GM23248 (cell line): Measurements from ENCODE around the gene IGSF22. TPM values are rescaled to one million over a fixed set of nuclear protein-coding genes. Genes with fewer than 3 reads are reported as not detected.

ENCODE experiments used
- DNase-seq: peaks from one replicate; pipeline ENCODE4 v3.0.0-alpha.2; 2015
- H2AFZ ChIP-seq: fragments of 200-600 bp; sonication (generic); 2 replicates; pipeline ENCODE4 v1.6.1; 2016; ENCODE audit warnings: antibody characterized with exemption
- H3F3A ChIP-seq: fragments of 200-600 bp; sonication (generic); 2 replicates; pipeline ENCODE4 v1.6.1; 2016; ENCODE audit warnings: mild to moderate bottlenecking, antibody characterized with exemption, mixed run types; ENCODE audit not compliant: insufficient read depth
- H3K27ac ChIP-seq: fragments of 200-600 bp; sonication (generic); 2 replicates; pipeline ENCODE4 v1.5.1; 2016; ENCODE audit warnings: mild to moderate bottlenecking
- H3K27me3 ChIP-seq: fragments of 200-600 bp; sonication (generic); replicated peaks from 2 replicates; pipeline ENCODE4 v1.6.1; 2016; ENCODE audit warnings: mild to moderate bottlenecking; ENCODE audit not compliant: insufficient read depth
- H3K36me3 ChIP-seq: fragments of 200-600 bp; sonication (generic); 2 replicates; pipeline ENCODE4 v1.6.1; 2016; ENCODE audit warnings: low read depth, mild to moderate bottlenecking
- H3K4me1 ChIP-seq: fragments of 200-600 bp; sonication (generic); 2 replicates; pipeline ENCODE4 v1.6.1; 2016; ENCODE audit warnings: mild to moderate bottlenecking; ENCODE audit not compliant: insufficient read depth
- H3K4me2 ChIP-seq: fragments of 200-600 bp; sonication (generic); one replicate; pipeline ENCODE4 v1.6.1; 2016; ENCODE audit warnings: mild to moderate bottlenecking; ENCODE audit not compliant: unreplicated experiment
- H3K4me3 ChIP-seq: fragments of 200-600 bp; sonication (generic); 2 replicates; pipeline ENCODE4 v1.5.1; 2016; ENCODE audit warnings: mild to moderate bottlenecking
- H3K79me2 ChIP-seq: fragments of 200-600 bp; sonication (generic); 2 replicates; pipeline ENCODE4 v1.6.1; 2016; ENCODE audit warnings: mild to moderate bottlenecking; ENCODE audit not compliant: insufficient read depth
- H3K9ac ChIP-seq: fragments of 200-600 bp; sonication (generic); 2 replicates; pipeline ENCODE4 v1.6.1; 2016; ENCODE audit warnings: mild to moderate bottlenecking
- H3K9me2 ChIP-seq: fragments of 200-600 bp; sonication (generic); 2 replicates; pipeline ENCODE4 v1.6.1; 2016; ENCODE audit warnings: mixed run types, mild to moderate bottlenecking, moderate library complexity; ENCODE audit not compliant: insufficient read depth
- H3K9me3 ChIP-seq: fragments of 200-600 bp; sonication (generic); one replicate; pipeline ENCODE4 v1.6.1; 2017; ENCODE audit warnings: low read depth
- H4K20me1 ChIP-seq: fragments of 200-600 bp; sonication (generic); 2 replicates; pipeline ENCODE4 v1.6.0; 2016; ENCODE audit not compliant: insufficient read depth
- EZH2 ChIP-seq: fragments of 200-600 bp; sonication (generic); IDR thresholded peaks from 2 replicates; pipeline ENCODE4 v1.6.1; 2018; ENCODE audit warnings: antibody characterized with exemption, mild to moderate bottlenecking; ENCODE audit not compliant: insufficient read depth, poor library complexity, severe bottlenecking
- EZH2phosphoT487 ChIP-seq: fragments of 200-600 bp; sonication (generic); IDR thresholded peaks from 2 replicates; pipeline ENCODE4 v1.6.1; 2018; ENCODE audit warnings: antibody characterized with exemption, moderate library complexity, mild to moderate bottlenecking, low read depth; ENCODE audit not compliant: insufficient read depth
- WGBS, 2 experiments: methylation state at CpG; one replicate each; pipeline ENCODE4 v1.1.6; 2015 to 2017; ENCODE audit warnings: low lambda C conversion rate in 2 of 2, low coverage in 1 of 2; ENCODE audit errors: missing lambda C conversion rate in 2 of 2; 5-methylcytosine and 5-hydroxymethylcytosine counted together
- in situ Hi-C: fragments of 300-500 bp; cut with MboI; formaldehyde crosslinking; loops from 2 replicates; pipeline ENCODE4 v1.15.0; 2020
- polyA plus RNA-seq: library from polyadenylated mRNA; unstranded; fragments of >200 nt; fragmentation: Nextera tagmentation; extraction: Ambion mirVana; gene quantifications from 2 replicates; pipeline ENCODE4 v1.2.1, GENCODE V29; 2016
- total RNA-seq: library from RNA; depleted of rRNA; stranded (reverse); fragments of >200 nt; shearing (Covaris generic); gene quantifications from 2 replicates; pipeline ENCODE4 v1.2.3, GENCODE V29; 2014

Gene IGSF22
- total and polyA plus RNA-seq, 2 experiments from 2014 or later = not detected

DNA sequence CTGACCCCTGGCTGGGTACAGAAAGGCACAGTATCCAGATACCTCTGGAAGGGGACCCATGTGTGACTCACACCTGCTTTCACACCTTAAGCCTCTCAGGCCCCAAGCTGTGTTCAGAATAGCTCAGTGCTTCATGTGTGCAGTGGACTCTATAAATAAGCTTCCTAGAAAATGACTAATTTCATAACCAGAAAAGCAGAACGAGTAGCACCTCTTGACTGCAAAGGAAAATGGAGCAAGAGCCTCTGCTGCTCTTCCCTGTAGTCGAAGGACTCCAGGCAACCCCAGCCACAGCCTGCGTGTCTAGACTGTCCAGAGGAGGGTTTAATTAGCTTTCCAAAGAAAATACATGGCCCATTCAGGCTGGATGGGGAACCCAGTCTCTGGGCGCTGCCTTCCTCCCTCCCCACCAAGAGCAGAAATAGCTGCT, 42.5 kb upstream of the IGSF22 start:
- no peak overlapping the region for H2AFZ ChIP-seq

DNA sequence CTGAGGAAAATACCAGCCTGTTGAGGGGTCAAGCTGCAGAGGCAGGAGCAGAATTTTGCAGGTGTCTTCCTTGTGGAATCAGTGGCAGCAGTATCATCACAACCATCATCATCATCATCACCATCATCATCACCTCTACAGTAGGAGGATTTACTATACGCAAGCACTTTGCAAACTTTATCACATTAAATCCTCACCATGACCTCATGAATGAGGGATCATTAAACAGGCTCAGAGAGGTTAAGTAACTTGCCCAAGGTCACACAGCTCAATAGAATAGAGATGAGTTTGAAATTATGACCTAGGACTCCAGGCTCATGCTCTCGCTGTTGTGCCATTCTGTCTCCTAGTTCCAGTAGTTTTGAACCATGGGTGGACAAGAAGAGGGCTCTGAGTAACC, 40.0 kb upstream of the IGSF22 start:
- no peaks in the 10 kb centered on the region for H3K9me2 ChIP-seq
- H3K79me2 ChIP-seq = no peaks in the 10 kb centered on the region
- peaks cover 7% of the 10 kb centered on the region; the same call in 1 of the 2 replicates for H3K4me1 ChIP-seq
- no peak overlapping the region for H2AFZ ChIP-seq
- peaks cover 11% of the 10 kb centered on the region for H3F3A ChIP-seq
- no peak overlapping the region for H3K4me2 ChIP-seq
- in situ Hi-C loops = no loop called here
- TF ChIP-seq EZH2 = no peak
- no peak for TF ChIP-seq EZH2phosphoT487
- H3K4me3 ChIP-seq = no peak overlapping the region
- H3K27ac ChIP-seq = no peak overlapping the region
- H4K20me1 ChIP-seq = no peaks in the 10 kb centered on the region
- no peaks in the 10 kb centered on the region for H3K27me3 ChIP-seq
- H3K36me3 ChIP-seq = no peaks in the 10 kb centered on the region
- WGBS, 2 experiments = 94 to 95% methylated on average over 2 of the region's 2 CpGs
- DNase-seq = no peak
- no peak overlapping the region for H3K9ac ChIP-seq
- no peaks in the 10 kb centered on the region for H3K9me3 ChIP-seq

More for the DNA sequence above, 42.5 kb upstream of the IGSF22 start:
- no peaks in the 10 kb centered on the region for H3K79me2 ChIP-seq
- no peak overlapping the region for H3K4me2 ChIP-seq
- TF ChIP-seq EZH2 = no peak
- TF ChIP-seq EZH2phosphoT487 = no peak
- H3K4me1 ChIP-seq = peaks cover 3% of the 10 kb centered on the region; the same call in 1 of the 2 replicates
- no peaks in the 10 kb centered on the region for H4K20me1 ChIP-seq
- in situ Hi-C loops = no loop called here
- no peaks in the 10 kb centered on the region for H3K36me3 ChIP-seq
- H3K4me3 ChIP-seq = no peak overlapping the region
- H3F3A ChIP-seq = peaks cover 8% of the 10 kb centered on the region
- H3K27me3 ChIP-seq = peaks cover 9% of the 10 kb centered on the region
- H3K27ac ChIP-seq = no peak overlapping the region
- WGBS, 2 experiments = 58% methylated on average over 4 of the region's 4 CpGs
- no peak overlapping the region for H3K9ac ChIP-seq
- DNase-seq = no peak
- no peaks in the 10 kb centered on the region for H3K9me3 ChIP-seq
- no peaks in the 10 kb centered on the region for H3K9me2 ChIP-seq

GRCh38 chr11:18765554-18765953, 39.6 kb upstream of the IGSF22 start:
- H2AFZ ChIP-seq = no peak overlapping the region
- H4K20me1 ChIP-seq = no peaks in the 10 kb centered on the region
- H3K4me2 ChIP-seq = no peak overlapping the region
- no peaks in the 10 kb centered on the region for H3K9me2 ChIP-seq
- no peaks in the 10 kb centered on the region for H3K9me3 ChIP-seq
- H3K79me2 ChIP-seq = no peaks in the 10 kb centered on the region
- 39 to 44% methylated on average over 6 of the region's 6 CpGs for WGBS, 2 experiments
- no peaks in the 10 kb centered on the region for H3K27me3 ChIP-seq
- in situ Hi-C loops = no loop called here
- no peak overlapping the region for H3K9ac ChIP-seq
- H3K36me3 ChIP-seq = no peaks in the 10 kb centered on the region
- peaks cover 7% of the 10 kb centered on the region; the same call in 1 of the 2 replicates for H3K4me1 ChIP-seq
- TF ChIP-seq EZH2phosphoT487 = no peak
- TF ChIP-seq EZH2 = no peak
- peak; percentile 39 for DNase-seq
- H3F3A ChIP-seq = peaks cover 11% of the 10 kb centered on the region
- no peak overlapping the region for H3K4me3 ChIP-seq
- no peak overlapping the region for H3K27ac ChIP-seq

DNA sequence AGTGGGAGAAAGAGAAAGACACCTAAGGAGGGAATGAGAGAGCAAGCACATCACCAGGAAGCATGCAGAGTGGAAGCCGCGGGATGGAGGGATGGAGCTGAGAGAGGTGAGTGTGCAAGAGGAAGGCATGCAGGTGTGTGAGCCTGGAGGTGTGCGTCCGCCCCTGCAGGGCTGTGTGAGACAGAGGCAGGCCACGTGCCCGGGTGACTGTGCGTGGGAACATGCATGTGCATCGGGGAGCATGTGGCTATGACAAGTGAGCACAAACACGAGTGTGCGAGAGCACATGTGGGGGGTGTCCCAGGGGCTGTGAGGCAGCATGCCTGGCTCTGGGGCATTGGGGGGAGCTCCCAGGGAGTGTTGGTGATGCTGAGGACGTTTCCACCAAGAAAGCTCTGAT, 35.8 kb upstream of the IGSF22 start:
- no peak overlapping the region for H3K27ac ChIP-seq
- in situ Hi-C loops = no loop called here
- H3F3A ChIP-seq = peaks cover 11% of the 10 kb centered on the region
- H3K36me3 ChIP-seq = no peaks in the 10 kb centered on the region
- no peak for TF ChIP-seq EZH2
- no peak for TF ChIP-seq EZH2phosphoT487
- no peak for DNase-seq
- no peaks in the 10 kb centered on the region for H3K27me3 ChIP-seq
- H3K4me1 ChIP-seq = peaks cover 7% of the 10 kb centered on the region; the same call in 1 of the 2 replicates
- H3K4me2 ChIP-seq = no peak overlapping the region
- H3K79me2 ChIP-seq = no peaks in the 10 kb centered on the region
- no peak overlapping the region for H3K4me3 ChIP-seq
- 74 to 85% methylated on average over 6 to 11 of the region's 11 CpGs for WGBS, 2 experiments
- no peaks in the 10 kb centered on the region for H3K9me2 ChIP-seq
- no peaks in the 10 kb centered on the region for H4K20me1 ChIP-seq
- H3K9ac ChIP-seq = no peak overlapping the region
- no peak overlapping the region for H2AFZ ChIP-seq
- no peaks in the 10 kb centered on the region for H3K9me3 ChIP-seq

DNA sequence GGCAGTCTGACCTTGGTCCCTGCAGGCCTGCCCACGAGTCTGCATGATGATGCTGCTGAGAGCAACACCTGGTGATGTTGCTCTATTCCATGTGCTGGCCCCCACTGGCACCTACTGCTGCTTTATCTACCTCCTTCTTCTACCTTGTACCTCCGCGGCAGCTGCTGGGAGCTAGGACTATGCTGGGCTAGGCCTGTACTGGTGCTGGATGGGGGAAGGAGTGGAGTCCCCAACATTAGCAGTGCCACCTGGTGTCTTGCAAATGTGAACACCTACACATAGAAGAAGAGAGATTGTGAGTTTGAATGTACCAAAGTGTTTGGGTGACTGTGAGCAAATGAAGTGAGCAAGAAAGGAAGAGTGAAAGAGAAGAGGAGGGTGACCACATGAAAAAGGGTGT, 35.2 kb upstream of the IGSF22 start:
- peaks cover 7% of the 10 kb centered on the region; the same call in 1 of the 2 replicates for H3K4me1 ChIP-seq
- no peaks in the 10 kb centered on the region for H4K20me1 ChIP-seq
- H3K36me3 ChIP-seq = no peaks in the 10 kb centered on the region
- no peak overlapping the region for H2AFZ ChIP-seq
- H3K9ac ChIP-seq = no peak overlapping the region
- H3K79me2 ChIP-seq = no peaks in the 10 kb centered on the region
- H3K9me3 ChIP-seq = no peaks in the 10 kb centered on the region
- no peak overlapping the region for H3K4me2 ChIP-seq
- H3F3A ChIP-seq = peaks cover 11% of the 10 kb centered on the region
- H3K27ac ChIP-seq = no peak overlapping the region
- TF ChIP-seq EZH2phosphoT487 (no peak), EZH2 (no peak)
- H3K9me2 ChIP-seq = no peaks in the 10 kb centered on the region
- DNase-seq = no peak
- WGBS, 2 experiments = 60 to 72% methylated on average over 3 of the region's 3 CpGs
- no peaks in the 10 kb centered on the region for H3K27me3 ChIP-seq
- in situ Hi-C loops = no loop called here
- no peak overlapping the region for H3K4me3 ChIP-seq
